ENCODE data around the gene NRL.
"Not testable (repeated sequence)": the region's sequence is repeated elsewhere in the genome, so short reads cannot be mapped to it uniquely, and the experiment has no call there.

GRCh38 chr14:24036963-24037657 lies 77.6 kb downstream of the NRL start:
- not testable (repeated sequence) for TF ChIP-seq CTCF (IDR thresholded peaks at IDR 0.05 in 2 of 3, conservative IDR thresholded peaks at IDR 0.05 in 1 of 3; ENCODE audit: control insufficient read depth in 2 of 3, extremely low read depth in 1 of 3, insufficient read depth in 1 of 3, low read depth in 3 of 3, low read length in 3 of 3); SKIL (IDR thresholded peaks at IDR 0.05; ENCODE audit: low read depth, poor library complexity, severe bottlenecking); SMARCA5 (IDR thresholded peaks at IDR 0.05); FOXM1 (IDR thresholded peaks at IDR 0.05; ENCODE audit: low read depth, low read length); POLR2A (IDR thresholded peaks at IDR 0.05; ENCODE audit: low read depth, low read length); BRCA1 (IDR thresholded peaks at IDR 0.05; ENCODE audit: low read depth, low read length); HDAC2 (IDR thresholded peaks at IDR 0.05); TCF12 (IDR thresholded peaks at IDR 0.05; ENCODE audit: low read depth, low read length); RFX5 (IDR thresholded peaks at IDR 0.05; ENCODE audit: low read depth, low read length); PKNOX1 (IDR thresholded peaks at IDR 0.05); NFYB (IDR thresholded peaks at IDR 0.05; ENCODE audit: insufficient read depth, low read depth, low read length)

Data from GM12878 (cell line).